Urinary bladder (tissue), 4 donors: Measurements from ENCODE around the gene PLEKHM2. TPM values are rescaled to one million over a fixed set of nuclear protein-coding genes. Genes with fewer than 3 reads are reported as not detected.
"Not testable (repeated sequence)": the region's sequence is repeated elsewhere in the genome, so short reads cannot be mapped to it uniquely, and the experiment has no call there.

Experiments
- DNase-seq: peaks from one replicate; pipeline ENCODE4 v3.0.0-alpha.2; 2015; ENCODE audit errors: extremely low spot score
- H3K27ac ChIP-seq: one replicate; pipeline ENCODE4 v1.5.1; 2013; ENCODE audit warnings: low read depth, mild to moderate bottlenecking, moderate library complexity
- H3K36me3 ChIP-seq: one replicate; pipeline ENCODE4 v1.6.1; 2013; ENCODE audit warnings: mild to moderate bottlenecking, moderate library complexity; ENCODE audit not compliant: insufficient read depth
- H3K4me1 ChIP-seq: one replicate; pipeline ENCODE4 v1.6.1; 2013; ENCODE audit warnings: mild to moderate bottlenecking, moderate library complexity; ENCODE audit not compliant: insufficient read depth
- H3K4me3 ChIP-seq: one replicate; pipeline ENCODE4 v1.5.1; 2013; ENCODE audit warnings: low read depth, low read length
- WGBS: extraction: QIAGEN DNeasy Blood & Tissue Kit; methylation state at CpG from one replicate; pipeline ENCODE4 v1.1.7; 2013; 5-methylcytosine and 5-hydroxymethylcytosine counted together
- polyA plus RNA-seq: library from polyadenylated mRNA; stranded (reverse); fragments of 200-250 nt; gene quantifications from one replicate; pipeline ENCODE4 v1.2.3, GENCODE V29; 2013
- total RNA-seq: library from RNA; depleted of rRNA; stranded (reverse); fragments of >200 nt; gene quantifications from one replicate; pipeline ENCODE4 v1.2.3, GENCODE V29; 2014
- donor health status: healthy with polysubstance abuse.
- donor health status: healthy.

Gene PLEKHM2
- total and polyA plus RNA-seq, 2 donors: 23.5 to 53.5 TPM

DNA sequence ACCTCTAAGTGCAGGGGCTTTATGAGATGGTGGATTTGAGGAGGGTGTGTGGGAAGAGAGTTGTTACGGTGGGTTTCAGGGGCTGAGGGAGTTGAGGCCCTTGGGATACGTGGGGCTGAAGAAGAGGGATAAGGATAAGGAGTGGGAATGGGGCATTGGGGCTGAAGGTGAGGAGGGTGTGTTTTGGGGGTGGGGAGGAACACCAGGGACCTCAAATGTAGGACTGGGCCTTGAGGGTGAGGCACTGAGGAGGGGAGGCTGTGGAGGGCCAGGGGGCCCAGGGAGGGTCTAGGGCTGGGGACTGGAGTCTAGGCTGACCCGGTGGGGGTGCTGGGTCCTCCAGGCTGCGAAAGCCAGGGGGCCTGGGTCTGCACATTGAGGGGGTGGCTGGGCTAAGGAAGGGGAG lies 1.2 kb upstream of the PLEKHM2 start:
- no peak for DNase-seq
- WGBS: 85% methylated on average over 4 of the region's 4 CpGs
- H3K27ac ChIP-seq: no peak overlapping the region

DNA sequence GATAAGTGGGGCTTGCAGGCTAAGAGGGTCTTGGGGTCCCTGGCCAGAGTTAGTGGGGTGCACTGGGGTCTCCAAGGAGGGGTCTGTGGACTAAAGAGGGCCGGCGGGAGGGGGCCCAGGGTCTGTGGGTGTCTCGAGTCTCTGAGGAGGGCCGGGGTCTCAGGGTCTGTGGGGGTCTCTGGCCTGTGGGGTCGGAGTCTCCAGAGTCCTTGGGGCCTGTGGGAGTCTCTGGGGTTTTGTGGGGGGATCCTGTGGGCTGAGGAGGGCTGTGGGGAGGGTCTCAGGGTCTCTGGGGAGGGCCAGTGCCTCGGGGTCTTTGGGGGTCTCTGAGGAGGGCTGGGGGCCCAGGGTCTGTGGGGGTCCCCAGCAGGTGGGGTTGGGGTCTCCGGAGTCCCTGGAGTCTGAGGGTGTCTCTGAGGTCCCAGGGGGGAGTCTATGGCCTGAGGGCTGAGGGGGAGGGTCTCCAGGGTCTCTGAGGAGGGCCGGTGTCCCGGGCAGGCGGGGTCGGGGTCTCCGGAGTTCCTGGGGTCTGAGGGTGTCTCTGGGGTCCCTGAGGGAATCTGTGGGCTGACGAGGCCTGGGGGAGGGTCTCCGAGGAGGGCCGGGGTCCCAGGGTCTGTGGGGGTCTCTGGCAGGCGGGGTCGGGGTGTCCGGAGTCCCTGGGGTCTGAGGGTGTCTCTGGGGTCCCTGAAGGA lies 628 bp upstream of the PLEKHM2 start:
- DNase-seq: no peak
- Histone ChIP-seq H3K27ac (peak overlapping the region; percentile 95), H3K36me3 (no peaks in the 10 kb centered on the region), H3K4me3 (peak overlapping the region; percentile 96), H3K4me1 (no peaks in the 10 kb centered on the region)
- 37% methylated on average over 18 of the region's 18 CpGs for WGBS

More for the DNA sequence above, 1.2 kb upstream of the PLEKHM2 start:
- H3K4me3 ChIP-seq: no peak overlapping the region
- H3K36me3 ChIP-seq: no peaks in the 10 kb centered on the region
- H3K4me1 ChIP-seq: no peaks in the 10 kb centered on the region

DNA sequence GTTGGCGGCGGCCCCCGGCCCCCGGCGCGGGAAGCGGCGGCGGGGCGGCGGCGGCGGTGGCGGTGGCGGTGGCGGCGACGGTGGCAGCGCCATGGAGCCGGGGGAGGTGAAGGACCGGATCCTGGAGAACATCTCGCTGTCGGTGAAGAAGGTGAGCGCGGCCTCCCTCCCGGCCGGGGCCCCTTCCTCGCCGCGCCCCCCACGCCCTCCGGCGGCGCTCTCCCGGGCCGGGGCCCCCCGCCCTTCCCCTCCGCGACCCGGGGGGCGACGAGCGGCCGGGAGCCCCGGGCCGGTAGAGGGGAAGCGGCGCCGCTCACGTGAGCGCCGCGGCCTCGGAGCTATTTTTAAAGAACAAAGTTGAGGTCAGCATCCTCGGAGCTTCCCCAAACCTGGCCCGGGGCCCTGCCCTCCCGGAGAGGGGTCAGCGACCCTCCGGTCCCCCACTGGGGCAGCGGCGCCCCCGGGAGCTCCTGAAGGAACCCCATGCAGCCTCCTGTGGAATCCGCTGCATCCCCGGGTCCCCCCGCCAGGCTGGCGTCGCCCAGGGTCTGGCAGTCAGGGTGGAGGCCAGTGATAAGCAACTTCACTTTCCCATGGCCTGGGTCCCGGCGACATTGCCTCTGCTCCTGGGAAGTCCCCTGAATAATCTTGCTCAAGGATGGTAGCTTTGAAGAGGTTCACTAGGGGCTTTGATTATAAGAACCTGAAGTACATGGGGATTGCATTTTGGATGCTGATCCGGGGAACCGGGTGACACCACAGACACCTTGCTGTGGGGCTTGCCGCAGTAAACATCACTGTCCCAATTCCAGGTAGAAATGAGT lies 560 bp downstream of the PLEKHM2 start:
- DNase-seq: no peak
- Histone ChIP-seq H3K36me3 (no peaks in the 10 kb centered on the region), H3K27ac (peak overlapping the region; percentile 95), H3K4me1 (no peaks in the 10 kb centered on the region), H3K4me3 (peak overlapping the region; percentile 96)
- under 1% methylated on average over 69 of the region's 72 CpGs for WGBS

DNA sequence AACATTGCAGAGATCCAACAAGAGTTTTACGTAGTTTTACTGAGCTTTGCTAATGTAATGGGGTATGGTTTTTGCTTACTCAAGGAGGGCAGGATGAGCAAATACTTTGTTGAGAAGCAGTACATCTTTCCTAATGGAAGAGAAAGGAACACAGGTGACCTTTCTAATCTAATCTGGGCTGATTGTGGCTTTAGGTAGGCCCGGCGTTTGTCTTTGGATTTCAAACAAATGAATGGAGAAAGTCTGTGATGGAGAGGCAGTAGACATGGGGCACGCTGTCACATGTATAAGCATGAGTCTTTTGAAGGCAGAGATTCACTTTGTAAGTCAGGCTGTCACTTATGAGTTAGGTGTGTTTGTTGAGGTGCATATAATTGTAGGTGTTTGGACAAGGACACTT lies 1.7 kb downstream of the PLEKHM2 start:
- no peak for DNase-seq
- Histone ChIP-seq H3K4me1 (no peaks in the 10 kb centered on the region), H3K4me3 (no peak overlapping the region), H3K27ac (no peak overlapping the region), H3K36me3 (no peaks in the 10 kb centered on the region)
- WGBS: 46% methylated on average over 4 of the region's 4 CpGs

DNA sequence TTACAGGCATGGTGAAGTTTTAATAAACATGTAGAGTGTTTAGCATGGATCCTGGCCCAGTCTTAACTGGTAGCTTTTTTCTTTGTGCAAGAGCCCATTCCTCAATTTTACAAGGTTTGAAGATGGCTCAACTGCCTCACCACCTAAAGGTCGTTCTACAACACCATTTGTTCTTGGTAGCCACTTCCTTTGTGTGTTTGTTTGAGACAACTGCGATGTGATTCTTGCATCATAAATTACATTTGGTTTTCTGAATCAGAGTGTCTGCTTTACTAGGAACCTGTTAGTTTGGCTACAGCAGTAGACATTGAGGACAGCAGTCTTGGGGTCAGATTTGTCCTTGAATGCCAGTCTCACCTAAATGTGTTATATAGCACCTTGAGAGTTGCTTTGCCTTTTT lies 3.3 kb downstream of the PLEKHM2 start:
- Histone ChIP-seq H3K27ac (no peak overlapping the region), H3K36me3 (no peaks in the 10 kb centered on the region), H3K4me1 (no peaks in the 10 kb centered on the region), H3K4me3 (no peak overlapping the region)
- WGBS: 65% methylated on average over 2 of the region's 2 CpGs
- no peak for DNase-seq

DNA sequence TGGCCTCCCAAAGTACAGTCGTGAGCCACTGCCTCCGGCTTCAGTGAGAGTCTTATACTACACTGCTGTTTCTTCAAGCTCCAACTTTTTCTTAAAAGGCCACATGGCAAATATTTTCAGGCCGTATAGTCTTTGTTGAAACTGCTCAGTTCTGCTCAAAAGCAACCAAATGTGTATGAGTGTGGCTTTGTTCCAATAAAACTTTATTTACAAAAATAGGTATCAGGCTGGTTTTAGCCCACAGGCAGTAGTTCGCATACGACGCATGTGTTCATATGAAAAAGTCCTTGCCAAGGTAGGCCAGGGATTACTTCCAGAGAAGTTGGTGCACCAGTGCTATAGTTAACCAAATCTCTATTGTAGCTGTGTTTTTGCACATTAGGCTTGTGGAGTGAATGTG lies 6.2 kb downstream of the PLEKHM2 start:
- Histone ChIP-seq H3K4me3 (no peak overlapping the region), H3K27ac (no peak overlapping the region), H3K36me3 (no peaks in the 10 kb centered on the region), H3K4me1 (no peaks in the 10 kb centered on the region)
- DNase-seq: no peak
- WGBS: 94% methylated on average over 6 of the region's 6 CpGs

DNA sequence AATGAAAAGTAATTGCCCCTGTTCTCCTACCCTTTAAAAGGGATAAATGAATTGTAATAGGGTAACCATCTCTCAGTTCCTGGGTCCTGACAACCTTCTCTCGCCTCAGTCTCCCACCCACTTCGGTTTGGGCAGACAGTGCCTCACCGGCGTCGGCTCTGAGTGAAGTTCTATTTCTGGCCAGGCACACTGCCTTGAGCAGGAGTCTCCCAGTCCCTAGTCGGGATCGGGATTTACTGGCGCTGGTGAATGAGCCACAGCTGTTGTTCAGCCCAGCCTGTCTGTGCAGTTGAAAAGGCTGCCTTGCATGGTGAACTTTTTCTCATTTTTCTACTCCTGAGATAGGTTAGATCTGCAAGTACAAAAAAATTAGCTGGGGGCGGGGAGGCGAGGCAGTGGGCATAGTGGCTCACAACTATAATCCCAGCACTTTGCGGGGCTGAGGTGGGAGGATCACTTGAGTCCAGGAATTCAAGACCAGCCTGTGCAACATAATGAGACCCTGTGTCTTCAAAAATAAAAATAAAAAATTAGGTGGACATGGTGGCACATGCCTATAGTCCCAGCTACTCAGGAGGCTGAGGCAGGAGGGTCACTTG lies 7.4 kb downstream of the PLEKHM2 start:
- Histone ChIP-seq H3K27ac (no peak overlapping the region), H3K4me1 (no peaks in the 10 kb centered on the region), H3K4me3 (no peak overlapping the region), H3K36me3 (no peaks in the 10 kb centered on the region)
- WGBS: 30% methylated on average over 11 of the region's 11 CpGs
- DNase-seq: no peak

DNA sequence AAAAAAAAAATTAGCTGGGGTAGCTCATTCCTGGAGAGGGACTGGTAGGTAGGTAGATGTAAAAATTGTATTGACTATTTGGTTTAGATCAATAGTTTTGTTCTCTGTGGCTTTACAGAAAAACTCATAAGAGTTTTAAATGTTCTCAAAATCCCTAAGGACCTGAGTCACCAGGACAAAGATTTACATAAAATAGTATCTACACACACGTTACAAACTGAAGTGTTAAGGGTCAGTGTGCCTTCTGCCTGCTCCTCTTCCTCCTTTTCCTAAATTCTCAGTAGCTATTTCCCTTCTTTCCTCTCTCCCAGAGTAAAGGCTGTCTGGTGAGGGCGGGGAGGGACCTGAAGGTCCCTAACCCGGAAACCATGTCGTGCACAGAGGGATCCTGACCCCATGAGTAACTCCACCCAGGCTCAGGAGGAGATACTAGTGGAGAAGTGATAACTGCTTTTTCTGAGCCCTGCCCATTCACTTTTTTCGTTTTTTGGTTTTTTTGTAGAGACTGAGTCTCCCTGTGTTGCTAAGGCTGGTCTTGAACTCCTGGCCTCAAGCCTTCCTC lies 8.1 kb downstream of the PLEKHM2 start:
- DNase-seq: no peak
- H3K4me1 ChIP-seq: no peaks in the 10 kb centered on the region

DNA sequence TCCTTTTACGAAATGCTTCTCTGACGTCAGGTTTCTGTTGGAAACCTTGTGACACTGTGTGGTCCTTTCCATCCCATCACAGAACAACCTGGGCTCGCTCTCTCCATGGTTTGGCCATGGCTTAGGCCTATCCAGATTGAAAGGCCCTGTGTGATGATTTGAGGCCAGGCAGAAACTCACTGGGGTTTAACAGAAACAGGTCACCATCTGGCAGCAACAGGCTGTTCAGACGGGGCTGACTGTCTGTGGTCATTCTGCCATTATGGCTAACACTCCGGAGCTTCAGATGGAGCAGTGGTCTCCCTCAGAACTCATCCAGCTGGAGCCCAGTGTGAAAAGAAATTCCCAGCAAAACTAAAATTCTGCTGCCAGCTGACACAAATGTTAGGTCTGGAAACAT lies 9.3 kb downstream of the PLEKHM2 start:
- WGBS: 73% methylated on average over 5 of the region's 5 CpGs
- DNase-seq: no peak
- Histone ChIP-seq H3K36me3 (no peaks in the 10 kb centered on the region), H3K4me1 (no peaks in the 10 kb centered on the region), H3K4me3 (no peak overlapping the region), H3K27ac (no peak overlapping the region)

More for the DNA sequence above, 8.1 kb downstream of the PLEKHM2 start:
- Histone ChIP-seq H3K36me3 (no peaks in the 10 kb centered on the region), H3K4me3 (no peak overlapping the region), H3K27ac (no peak overlapping the region)
- 60% methylated on average over 5 of the region's 5 CpGs for WGBS

DNA sequence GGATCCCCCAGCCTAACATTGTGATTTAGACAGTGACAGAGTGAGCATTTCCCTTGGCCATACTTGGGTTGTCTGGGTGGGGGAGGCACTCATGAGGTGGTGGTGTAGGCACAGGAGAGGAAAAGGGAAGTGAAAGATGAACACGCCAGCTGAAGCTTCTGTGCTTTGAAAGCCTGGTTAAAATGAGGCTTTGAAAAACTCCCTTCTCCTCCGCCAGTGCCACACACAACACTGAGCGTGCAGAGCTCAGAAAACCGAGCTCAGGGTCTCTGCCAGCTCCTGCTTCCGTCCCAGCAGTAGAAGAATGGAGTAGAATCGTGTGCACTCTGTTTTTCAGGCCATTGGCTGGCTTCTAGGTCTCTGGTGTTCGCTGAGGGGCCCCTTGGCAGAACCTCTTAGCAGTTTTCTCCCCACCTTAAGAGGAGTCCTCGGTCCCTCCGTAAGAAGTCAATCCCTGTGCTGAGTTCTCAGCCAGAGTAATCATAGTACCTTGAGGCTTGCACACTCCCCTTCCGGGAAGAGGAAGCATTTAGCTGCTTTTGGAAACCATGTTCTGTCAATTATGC lies 12.9 kb downstream of the PLEKHM2 start:
- Histone ChIP-seq H3K4me1 (no peaks in the 10 kb centered on the region), H3K27ac (no peak overlapping the region), H3K36me3 (no peaks in the 10 kb centered on the region), H3K4me3 (no peak overlapping the region)
- 71% methylated on average over 10 of the region's 10 CpGs for WGBS
- no peak for DNase-seq

DNA sequence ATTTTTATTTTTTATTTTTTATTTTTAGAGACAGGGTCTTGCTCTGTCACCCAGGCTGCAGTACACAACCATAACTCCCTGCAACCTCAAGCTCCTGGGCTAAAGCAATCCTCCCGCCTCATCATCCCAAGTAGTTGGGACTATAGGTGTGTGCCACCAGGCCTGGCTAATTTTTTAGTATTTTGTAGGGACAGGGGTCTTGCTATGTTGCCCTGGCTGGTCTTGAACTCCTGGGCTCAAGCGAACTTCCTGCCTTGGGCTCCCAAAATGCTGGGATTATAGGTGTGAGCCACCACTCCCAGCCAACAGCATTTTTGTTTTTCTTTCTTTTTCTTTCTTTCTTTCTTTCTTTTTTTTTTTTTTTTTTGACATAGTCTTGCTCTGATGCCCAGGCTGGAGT lies 14.1 kb downstream of the PLEKHM2 start:
- Histone ChIP-seq H3K36me3 (no peaks in the 10 kb centered on the region), H3K27ac (no peak overlapping the region), H3K4me1 (no peaks in the 10 kb centered on the region), H3K4me3 (no peak overlapping the region)
- WGBS: 97% methylated on average over 2 of the region's 2 CpGs
- DNase-seq: no peak

DNA sequence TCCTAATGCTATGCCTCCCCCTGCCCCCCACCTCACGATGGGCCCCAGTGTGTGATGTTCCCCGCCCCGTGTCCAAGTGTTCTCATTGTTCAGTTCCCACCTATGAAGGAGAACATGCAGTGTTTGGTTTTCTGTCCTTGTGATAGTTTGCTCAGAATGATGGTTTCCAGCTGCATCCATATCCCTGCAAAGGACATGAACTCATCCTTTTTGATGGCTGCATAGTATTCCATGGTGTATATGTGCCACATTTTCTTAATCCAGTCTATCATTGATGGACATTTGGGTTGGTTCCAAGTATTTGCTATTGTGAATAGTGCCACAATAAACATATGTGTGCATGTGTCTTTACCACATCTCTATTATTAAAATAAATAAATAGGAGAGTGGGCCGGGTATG lies 15.2 kb downstream of the PLEKHM2 start:
- H3K4me1 ChIP-seq, DNase-seq, H3K36me3 ChIP-seq, H3K27ac ChIP-seq, H3K4me3 ChIP-seq: not testable (repeated sequence)
- WGBS: 94% methylated on average over 4 of the region's 4 CpGs

DNA sequence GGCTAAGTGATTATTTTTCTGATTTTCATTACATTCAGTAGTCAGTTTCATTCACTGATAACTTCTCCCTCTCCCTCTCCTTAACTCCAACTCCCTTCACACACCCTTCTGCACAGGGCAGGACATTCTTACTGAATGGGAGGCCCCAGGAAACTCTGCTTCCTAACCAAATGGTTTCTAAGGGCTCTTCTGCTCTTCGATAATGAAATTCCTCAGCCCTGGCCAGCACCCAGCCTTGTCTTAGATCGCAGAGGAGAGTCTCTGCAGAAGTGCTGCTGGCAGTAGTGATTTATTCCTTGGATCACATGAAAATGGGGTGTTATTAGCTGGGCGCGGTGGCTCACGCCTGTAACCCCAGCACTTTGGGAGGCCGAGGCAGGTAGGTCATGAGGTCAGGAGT lies 16.4 kb downstream of the PLEKHM2 start:
- 39% methylated on average over 6 of the region's 6 CpGs for WGBS
- Histone ChIP-seq H3K36me3 (no peaks in the 10 kb centered on the region), H3K4me1 (no peaks in the 10 kb centered on the region), H3K4me3 (no peak overlapping the region), H3K27ac (no peak overlapping the region)
- no peak for DNase-seq
